ENCODE results near the gene IFIH1.

IFIH1 gene

GRCh38 chr2:162318328-162319180, at the start of gene IFIH1:
Gene IFIH1 (minus strand): TSS chr2:162318684. CDS start chr2:162318307, 377 bp downstream.
- DNase-seq (ENCODE audit: low read depth), result peak; percentile 62
- peak within 1 kb of the TSS; percentile 61 for H3K4me3 ChIP-seq (ENCODE audit: low read depth, low read length)

GRCh38 chr2:162365392-162365791, 46.9 kb upstream of the IFIH1 start:
- no peak for DNase-seq (ENCODE audit: low read depth)
- H3K4me3 ChIP-seq (ENCODE audit: low read depth, low read length), result no peak overlapping the region

GRCh38 chr2:162344617-162344950, 26.1 kb upstream of the IFIH1 start:
- H3K4me3 ChIP-seq (ENCODE audit: low read depth, low read length), result peak overlapping the region; percentile 74
- no peak for DNase-seq (ENCODE audit: low read depth)

GRCh38 chr2:162343824-162344616, 25.5 kb upstream of the IFIH1 start, which contains the start of gene GCA:
Gene GCA (plus strand): TSS chr2:162344132. CDS start chr2:162344249, 117 bp downstream.
- peak within 1 kb of the TSS; percentile 74 for H3K4me3 ChIP-seq (ENCODE audit: low read depth, low read length)
- peak; percentile 80 for DNase-seq (ENCODE audit: low read depth)

- DNase-seq (ENCODE audit: low read depth), result no peak
- H3K4me3 ChIP-seq (ENCODE audit: low read depth, low read length), result peak overlapping the region; percentile 74
Measured at GRCh38 chr2:162343492-162343823, 25.0 kb upstream of the IFIH1 start.

GRCh38 chr2:162342841-162343240, 24.4 kb upstream of the IFIH1 start:
- H3K4me3 ChIP-seq (ENCODE audit: low read depth, low read length), result no peak overlapping the region
- DNase-seq (ENCODE audit: low read depth), result no peak

- H3K4me3 ChIP-seq (ENCODE audit: low read depth, low read length), result no peak overlapping the region
- DNase-seq (ENCODE audit: low read depth), result no peak
Measured at GRCh38 chr2:162342321-162342720, 23.8 kb upstream of the IFIH1 start.

GRCh38 chr2:162340822-162341221, 22.3 kb upstream of the IFIH1 start:
- no peak overlapping the region for H3K4me3 ChIP-seq (ENCODE audit: low read depth, low read length)
- no peak for DNase-seq (ENCODE audit: low read depth)

GRCh38 chr2:162337868-162338267, 19.4 kb upstream of the IFIH1 start:
- DNase-seq (ENCODE audit: low read depth), result no peak
- H3K4me3 ChIP-seq (ENCODE audit: low read depth, low read length), result no peak overlapping the region

- no peak for DNase-seq (ENCODE audit: low read depth)
- H3K4me3 ChIP-seq (ENCODE audit: low read depth, low read length), result no peak overlapping the region
Measured at GRCh38 chr2:162333968-162334367, 15.5 kb upstream of the IFIH1 start.

- no peak overlapping the region for H3K4me3 ChIP-seq (ENCODE audit: low read depth, low read length)
- no peak for DNase-seq (ENCODE audit: low read depth)
Measured at GRCh38 chr2:162330881-162331280, 12.4 kb upstream of the IFIH1 start.

GRCh38 chr2:162328424-162329157, 10.1 kb upstream of the IFIH1 start:
- H3K4me3 ChIP-seq (ENCODE audit: low read depth, low read length), result no peak overlapping the region

GRCh38 chr2:162327806-162328205, 9.3 kb upstream of the IFIH1 start:
- no peak overlapping the region for H3K4me3 ChIP-seq (ENCODE audit: low read depth, low read length)
- DNase-seq (ENCODE audit: low read depth), result no peak

More at GRCh38 chr2:162328424-162329157, 10.1 kb upstream of the IFIH1 start:
- DNase-seq (ENCODE audit: low read depth), result no peak

GRCh38 chr2:162327134-162327769, 8.8 kb upstream of the IFIH1 start:
- no peak for DNase-seq (ENCODE audit: low read depth)
- no peak overlapping the region for H3K4me3 ChIP-seq (ENCODE audit: low read depth, low read length)

GRCh38 chr2:162324953-162325352, 6.5 kb upstream of the IFIH1 start:
- DNase-seq (ENCODE audit: low read depth), result no peak
- H3K4me3 ChIP-seq (ENCODE audit: low read depth, low read length), result no peak overlapping the region

GRCh38 chr2:162320864-162321517, 2.5 kb upstream of the IFIH1 start:
- H3K4me3 ChIP-seq (ENCODE audit: low read depth, low read length), result no peak overlapping the region

GRCh38 chr2:162317861-162318327, 590 bp downstream of the IFIH1 start:
- no peak for DNase-seq (ENCODE audit: low read depth)
- peak overlapping the region; percentile 61 for H3K4me3 ChIP-seq (ENCODE audit: low read depth, low read length)

More at GRCh38 chr2:162320864-162321517, 2.5 kb upstream of the IFIH1 start:
- DNase-seq (ENCODE audit: low read depth), result no peak

GRCh38 chr2:162317058-162317742, 1.3 kb downstream of the IFIH1 start:
- no peak overlapping the region for H3K4me3 ChIP-seq (ENCODE audit: low read depth, low read length)
- DNase-seq (ENCODE audit: low read depth), result no peak

Measured in skeletal muscle cell (primary cell).